ENCODE results near the gene PXDC1.
"Not testable (repeated sequence)": the region's sequence is repeated elsewhere in the genome, so short reads cannot be mapped to it uniquely, and the experiment has no call there.

Gene PXDC1

DNA sequence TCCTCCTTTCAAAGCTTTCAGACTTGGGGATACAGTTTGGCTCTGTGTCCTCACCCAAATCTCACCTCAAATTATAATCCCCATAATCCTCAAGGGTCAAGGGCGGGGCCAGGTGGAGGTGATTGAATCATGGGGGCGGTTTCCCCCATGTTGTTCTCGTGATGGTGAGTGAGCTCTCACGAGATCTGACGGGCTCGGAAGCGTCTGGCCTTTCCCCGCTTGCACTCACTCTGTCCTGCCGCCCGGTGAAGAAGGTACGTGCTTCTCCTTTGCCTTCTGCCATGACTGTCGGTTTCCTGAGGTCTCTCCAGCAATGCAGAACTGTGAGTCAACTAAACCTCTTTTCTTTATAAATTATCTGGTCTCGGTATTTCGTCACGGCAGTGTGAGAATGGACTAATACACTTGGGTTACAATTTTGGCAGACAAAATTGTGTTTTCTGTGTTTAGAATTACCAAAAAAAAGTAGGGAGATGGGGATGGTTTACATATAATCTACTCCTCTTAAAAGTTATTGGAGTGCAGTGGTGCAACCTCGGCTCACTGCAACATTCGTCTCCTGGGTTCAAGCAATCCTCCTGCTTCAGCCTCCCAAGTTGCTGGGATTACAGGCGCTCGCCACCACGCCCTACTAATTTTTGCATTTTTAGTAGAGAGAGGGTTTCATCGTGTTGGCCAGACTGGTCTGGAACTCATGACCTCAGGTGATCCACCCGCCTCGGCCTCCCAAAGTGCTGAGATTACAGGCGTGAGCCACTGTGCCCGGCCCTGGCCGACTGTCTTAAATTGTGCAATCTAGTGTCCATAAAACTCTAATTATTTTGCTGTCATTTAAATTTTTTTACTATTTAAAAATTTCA lies 33.6 kb upstream of the PXDC1 start:
- no peak overlapping the region for H3K4me3 ChIP-seq
- H3K27ac ChIP-seq: no peak overlapping the region

DNA sequence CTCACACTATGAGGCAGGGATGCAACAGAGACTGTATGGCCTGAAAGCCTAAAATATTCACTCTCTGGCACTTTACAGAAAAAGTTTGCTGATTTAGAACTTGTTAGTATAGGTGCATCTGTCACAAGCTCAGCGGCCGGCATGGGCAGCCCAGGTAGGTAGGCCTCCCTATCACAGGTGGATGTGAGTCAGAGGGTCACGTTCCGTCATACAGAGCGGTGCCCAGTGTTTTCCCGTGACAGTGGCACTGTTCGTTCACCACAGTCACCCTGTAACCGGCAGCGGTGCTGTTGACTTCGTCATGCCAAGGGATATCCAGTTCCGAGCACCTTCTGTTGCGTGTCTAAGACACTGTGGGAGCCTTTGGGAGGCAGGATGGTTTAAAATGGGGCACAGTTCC lies 32.9 kb upstream of the PXDC1 start:
- H3K4me3 ChIP-seq: no peak overlapping the region
- no peak overlapping the region for H3K27ac ChIP-seq

DNA sequence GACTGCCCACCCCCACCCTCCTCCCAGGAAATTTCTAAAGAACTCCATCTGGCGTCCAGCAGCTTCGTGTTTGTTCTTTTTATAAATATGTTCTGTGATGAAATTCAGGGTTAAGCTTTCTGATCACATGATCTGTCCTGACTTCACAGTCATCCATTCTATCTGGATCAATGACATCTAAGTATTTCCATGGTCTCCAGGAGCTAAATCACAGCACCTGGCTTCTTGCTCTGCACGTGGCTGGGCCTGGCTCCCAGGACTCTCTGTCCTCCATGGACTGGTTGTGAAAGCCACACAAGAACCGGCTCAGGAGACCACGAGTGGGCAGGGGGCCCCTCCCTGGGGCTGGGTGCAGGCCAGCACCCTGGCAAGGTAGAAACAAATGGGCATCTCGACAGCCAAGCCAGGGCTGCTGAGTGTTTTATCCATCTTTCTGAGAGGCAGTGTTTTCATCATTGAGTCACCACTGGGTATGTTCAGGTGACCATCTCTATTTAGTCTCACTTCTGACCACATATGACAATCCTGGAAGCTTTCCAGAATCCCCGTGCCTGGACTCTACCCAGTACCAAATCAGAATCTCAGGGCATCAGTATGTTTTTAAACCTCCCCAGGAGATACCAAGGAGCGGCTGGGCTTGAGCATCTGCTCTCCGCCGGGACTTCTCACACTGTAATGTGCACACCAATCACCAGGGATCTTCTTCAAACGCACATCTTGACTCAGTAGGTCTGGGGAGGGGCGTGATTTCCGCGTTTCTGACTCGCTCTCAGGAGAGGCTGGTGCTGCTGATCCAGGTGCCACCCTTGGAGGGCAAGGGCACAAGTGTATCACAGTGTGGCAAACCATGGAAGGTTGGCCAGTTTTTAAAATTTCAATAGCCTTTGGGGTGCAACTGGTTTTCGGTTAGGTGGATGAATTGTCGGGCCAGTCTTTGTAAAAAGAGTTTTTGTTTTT lies 31.6 kb upstream of the PXDC1 start:
- no peak overlapping the region for H3K27ac ChIP-seq
- H3K4me3 ChIP-seq: no peak overlapping the region

DNA sequence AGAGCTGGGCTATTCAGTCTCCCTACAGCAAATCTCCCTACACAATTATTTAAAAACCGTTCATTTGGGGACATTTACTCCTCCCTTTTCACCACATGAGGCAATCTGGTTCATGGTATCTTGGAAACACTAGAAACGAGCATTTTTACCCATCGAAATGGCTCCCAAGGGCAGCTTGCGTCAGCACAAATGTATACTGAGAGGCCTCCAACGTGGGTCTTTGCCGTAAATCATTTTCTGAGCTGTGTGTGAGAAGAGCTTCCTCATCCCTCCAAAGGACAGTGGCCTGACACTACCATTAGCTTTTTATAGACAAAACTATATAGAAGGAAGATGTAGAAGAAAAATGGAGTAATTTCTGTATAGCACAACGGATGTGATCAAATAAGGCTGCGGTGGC lies 30.0 kb upstream of the PXDC1 start:
- Histone ChIP-seq H3K4me3 (no peak overlapping the region), H3K27ac (no peak overlapping the region)

DNA sequence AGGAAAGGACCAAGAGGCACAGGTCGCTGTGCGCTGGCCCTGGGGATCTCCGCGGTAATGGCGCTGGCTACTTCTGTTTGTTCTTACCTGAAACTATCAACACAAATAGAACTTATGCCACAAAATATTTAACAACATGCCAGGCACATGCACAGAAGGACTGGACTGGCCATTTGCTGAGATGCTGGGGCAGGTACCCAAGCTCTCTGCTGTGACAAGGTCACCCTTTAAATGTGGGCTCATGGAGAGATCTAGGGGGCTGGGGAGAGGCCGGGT lies 28.0 kb upstream of the PXDC1 start:
- no peak overlapping the region for H3K4me3 ChIP-seq
- H3K27ac ChIP-seq: peak overlapping the region in 10 of 21 experiments; percentile 8 to 80 (median 22)

DNA sequence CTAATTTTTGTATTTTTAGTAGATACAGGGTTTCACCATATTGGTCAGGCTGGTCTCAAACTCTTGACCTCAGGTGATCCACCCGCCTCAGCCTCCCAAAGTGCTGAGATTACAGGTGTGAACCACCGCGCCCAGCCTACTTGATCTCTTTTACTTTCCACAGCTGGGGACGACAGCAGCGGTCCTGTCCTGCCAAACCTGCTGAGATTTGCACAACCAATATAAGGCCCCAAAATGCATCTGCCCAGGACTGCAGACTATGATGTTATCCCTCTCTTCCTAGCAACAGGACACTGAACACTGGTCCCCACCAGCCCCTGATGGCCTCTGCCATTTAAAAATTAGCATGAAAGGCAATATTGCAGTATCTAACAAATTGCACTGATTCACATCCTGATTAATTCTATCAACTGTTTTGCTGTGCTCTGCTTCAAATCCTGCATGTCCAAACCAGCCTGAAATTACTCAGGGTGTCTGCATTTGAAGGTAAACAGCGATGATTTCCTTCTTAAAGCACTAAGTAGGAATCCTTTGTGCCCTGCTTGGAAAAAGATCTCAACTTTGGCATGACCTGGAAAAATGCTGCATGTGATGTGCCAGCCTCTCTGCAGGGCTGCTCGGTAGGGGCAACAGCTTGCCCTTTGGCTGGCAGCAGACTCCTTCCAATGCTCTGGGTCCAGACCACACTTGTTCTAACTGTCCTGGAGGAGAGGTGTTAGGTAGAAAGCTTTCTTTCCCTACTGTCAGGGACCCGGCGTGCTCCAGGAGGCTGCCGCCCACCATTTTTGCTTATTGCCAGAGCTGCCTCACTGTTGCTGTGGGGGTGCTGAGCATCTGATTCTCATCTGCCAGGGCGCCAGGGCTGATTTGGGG lies 27.4 kb upstream of the PXDC1 start:
- no peak overlapping the region for H3K4me3 ChIP-seq
- H3K27ac ChIP-seq: peak overlapping the region in 10 of 21 experiments; percentile 8 to 80 (median 22)

DNA sequence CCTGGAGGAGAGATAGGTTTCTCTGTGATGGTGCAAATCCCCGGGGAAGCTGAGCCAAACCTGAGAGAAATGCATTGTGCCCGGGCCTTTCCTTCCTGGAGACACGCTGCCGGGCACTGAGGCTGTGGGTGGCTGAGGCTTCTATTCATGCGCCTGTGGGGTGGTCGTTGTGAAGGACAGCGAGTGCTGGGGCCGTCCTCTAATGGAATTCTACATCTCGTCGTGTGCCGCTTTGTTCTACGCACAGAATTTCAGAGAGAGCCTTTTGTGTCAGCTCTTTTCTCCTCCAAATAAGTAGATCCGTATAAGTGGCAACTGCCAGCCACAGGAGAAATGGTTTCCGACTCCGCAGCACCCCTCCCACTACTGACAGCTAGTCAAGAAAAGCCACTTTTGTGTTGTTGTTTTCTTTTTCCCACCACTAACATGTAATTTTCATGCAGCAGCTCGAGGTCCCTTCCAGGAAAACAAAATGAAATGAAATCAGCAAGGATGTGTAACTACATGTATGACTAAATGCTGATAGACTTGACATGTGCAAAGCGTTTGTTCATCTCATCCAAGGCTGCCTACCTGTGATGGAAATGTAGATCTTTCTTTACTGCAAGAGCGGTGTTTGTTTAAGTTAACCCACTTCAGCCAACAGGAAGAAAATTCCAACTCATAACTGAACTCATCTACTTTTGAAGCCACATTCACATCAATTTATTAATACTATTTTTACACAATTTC lies 26.4 kb upstream of the PXDC1 start:
- Histone ChIP-seq H3K4me3 (no peak overlapping the region), H3K27ac (peak overlapping the region in 3 of 21 experiments; percentile 31 to 80 (median 52))

DNA sequence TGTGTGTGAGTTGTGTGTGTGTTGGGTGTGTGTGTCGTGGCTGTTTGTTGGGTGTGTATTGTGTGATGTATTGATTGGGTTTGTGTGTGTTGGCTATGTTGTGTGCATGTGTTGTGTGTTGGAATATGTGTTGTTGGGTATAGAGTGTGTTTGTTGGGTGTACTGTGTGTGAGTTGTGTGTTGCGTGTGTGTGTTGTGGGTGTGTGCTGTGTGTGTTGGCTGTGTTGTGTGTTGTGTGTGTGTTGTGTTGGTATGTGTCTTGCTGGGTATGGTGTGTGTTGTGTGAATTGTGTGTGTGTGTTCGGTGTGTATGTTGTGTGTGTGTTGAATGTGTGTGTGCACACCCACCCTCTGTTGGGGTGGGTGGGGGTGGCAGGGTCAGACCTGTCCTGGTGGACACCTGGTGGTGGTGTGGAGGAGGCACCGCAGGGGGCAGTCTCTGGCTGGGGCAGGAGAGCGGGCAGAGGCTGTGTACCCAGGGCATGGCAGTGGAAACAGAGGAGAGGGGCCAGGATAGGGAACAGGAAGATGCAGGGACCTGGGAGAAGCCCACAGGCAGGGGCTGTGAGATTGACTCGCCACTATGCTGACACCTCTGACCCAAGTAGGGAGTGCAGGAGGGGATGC lies 25.5 kb upstream of the PXDC1 start:
- H3K4me3 ChIP-seq: no peak overlapping the region
- peak overlapping the region in 1 of 21 experiments; percentile 80 for H3K27ac ChIP-seq

DNA sequence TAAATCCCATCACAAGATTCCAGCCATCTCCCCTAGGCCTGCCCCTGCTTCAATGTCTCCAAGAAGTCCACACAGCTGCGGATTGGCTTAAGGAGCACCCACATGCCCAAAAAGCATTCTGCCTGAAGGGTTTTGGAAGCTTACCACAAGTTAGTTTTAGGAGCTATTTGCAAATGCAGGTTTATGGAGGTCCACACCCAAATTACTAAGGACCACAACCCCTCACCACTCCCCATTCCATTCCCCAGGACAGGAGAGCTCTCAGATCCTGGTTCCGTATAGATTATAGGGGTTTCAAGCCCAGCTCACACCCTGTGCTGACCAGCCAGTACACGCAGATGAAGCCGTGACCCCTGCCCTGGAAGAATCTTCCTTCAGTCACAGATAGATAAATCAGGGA lies 24.3 kb upstream of the PXDC1 start:
- Histone ChIP-seq H3K4me3 (no peak overlapping the region), H3K27ac (no peak overlapping the region)

DNA sequence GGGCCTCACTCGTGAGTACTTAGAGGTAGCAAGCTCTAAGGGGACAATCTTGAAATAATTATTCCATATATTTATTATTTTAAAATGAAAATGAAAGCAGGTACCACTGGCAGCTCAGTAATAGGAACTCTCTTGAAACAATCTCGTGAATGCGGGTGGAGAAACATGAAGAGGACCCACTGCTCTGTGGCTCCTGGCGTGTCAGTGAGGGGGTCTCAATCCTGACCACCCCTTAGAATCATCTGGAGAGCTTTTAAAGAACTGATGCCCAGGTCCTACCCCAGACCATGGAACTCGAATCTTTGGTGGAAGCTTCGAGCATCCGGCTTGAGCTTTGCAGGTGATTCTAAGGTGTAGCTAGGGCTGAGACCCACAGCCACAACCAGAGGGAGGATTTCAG lies 23.9 kb upstream of the PXDC1 start:
- Histone ChIP-seq H3K4me3 (no peak overlapping the region), H3K27ac (no peak overlapping the region)

DNA sequence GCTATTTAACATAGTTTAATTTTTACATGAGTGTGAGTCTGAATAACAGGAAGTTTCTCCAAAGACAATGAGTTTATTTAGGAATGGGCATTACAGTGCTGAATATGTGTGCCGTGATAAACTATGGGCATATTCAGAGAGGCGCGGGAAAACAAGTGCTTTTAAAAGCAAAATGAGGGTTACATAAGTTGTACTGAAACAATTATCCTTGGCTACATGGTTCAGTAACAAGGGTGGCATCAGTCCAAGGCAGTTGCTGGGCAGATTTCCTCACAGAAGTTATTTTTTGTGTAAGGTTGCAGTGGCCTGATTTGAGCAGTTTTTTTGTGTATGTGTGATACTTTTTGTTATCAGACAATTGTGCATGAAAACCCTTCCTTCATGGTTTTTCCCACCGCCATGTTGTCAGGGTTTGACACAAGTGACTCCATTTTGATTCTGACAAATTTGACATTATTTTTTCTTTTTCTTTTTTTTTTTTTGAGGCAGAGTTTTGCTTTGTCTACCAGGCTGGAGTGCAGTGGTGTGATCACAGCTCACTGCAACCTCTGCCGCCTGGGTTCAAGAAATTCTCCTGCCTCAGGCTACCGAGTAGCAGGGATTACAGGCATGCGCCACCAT lies 22.3 kb upstream of the PXDC1 start:
- Histone ChIP-seq H3K4me3 (no peak overlapping the region), H3K27ac (no peak overlapping the region)

DNA sequence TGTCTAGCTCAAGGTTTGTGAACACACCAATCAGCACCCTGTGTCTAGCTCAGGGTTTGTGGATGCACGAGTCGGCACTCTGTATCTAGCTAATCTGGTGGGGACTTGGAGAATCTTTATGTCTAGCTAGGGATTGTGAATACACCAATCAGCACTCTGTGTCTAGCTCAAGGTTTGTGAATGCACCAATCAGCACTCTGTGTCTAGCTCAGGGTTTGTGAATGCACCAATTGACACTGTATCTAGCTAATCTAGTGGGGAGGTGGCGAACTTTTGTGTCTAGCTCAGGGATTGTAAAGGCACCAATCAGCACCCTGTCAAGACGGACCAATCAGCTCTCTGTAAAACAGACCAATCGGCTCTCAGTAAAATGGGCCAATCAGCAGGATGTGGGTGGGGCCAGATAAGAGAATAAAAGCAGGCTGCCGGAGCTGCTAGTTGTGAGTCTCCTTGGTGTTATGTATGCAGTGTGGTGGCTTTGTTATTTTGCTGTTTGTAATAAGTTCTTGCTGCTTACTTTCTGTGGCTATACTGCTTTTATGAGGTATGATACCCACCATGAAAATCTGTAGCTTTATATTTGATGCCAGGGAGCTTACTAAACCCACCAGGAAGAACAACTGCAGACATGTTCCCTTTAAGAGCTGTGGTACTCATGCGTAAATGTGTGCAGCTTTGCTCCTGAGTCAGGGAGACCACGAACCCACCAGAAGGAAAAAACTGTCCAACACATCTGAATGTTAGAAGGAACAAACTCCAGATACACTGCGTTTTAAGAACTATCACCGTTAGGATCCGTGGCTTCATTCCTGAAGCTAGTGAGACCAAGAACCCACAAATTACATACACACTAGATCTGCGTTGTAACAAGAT lies 20.9 kb upstream of the PXDC1 start:
- not testable (repeated sequence) for H3K4me3 ChIP-seq

DNA sequence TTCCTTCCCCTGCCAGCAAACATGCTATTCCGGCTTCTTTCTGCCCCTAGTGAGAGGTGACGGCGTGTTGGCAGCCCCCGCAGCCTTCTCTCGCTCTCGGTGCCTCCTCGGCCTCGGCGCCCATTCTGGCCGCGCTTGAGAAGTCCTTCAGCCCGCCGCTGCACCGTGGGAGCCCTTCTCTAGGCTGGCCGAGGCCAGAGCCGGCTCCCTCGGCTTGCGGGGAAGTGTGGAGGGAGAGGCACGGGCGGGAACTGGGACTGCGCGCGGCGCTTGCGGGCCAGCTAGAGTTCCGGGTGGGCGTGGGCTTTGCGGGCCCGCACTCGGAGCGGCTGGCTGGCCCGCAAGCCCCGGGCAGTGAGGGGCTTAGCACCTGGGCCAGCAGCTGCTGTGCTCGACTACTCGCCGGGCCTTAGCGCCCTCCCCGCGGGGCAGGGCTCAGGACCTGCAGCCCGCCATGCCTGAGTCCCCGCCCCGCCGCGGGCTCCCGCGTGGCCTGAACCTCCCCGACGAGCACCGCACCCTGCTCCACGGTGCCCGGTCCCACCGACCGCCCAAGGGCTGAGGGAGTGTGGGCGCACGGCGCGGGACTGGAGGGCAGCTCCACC lies 20.0 kb upstream of the PXDC1 start:
- Histone ChIP-seq H3K4me3 (no peak overlapping the region), H3K27ac (no peak overlapping the region)

More for the DNA sequence above, 20.9 kb upstream of the PXDC1 start:
- H3K27ac ChIP-seq: not testable (repeated sequence)

DNA sequence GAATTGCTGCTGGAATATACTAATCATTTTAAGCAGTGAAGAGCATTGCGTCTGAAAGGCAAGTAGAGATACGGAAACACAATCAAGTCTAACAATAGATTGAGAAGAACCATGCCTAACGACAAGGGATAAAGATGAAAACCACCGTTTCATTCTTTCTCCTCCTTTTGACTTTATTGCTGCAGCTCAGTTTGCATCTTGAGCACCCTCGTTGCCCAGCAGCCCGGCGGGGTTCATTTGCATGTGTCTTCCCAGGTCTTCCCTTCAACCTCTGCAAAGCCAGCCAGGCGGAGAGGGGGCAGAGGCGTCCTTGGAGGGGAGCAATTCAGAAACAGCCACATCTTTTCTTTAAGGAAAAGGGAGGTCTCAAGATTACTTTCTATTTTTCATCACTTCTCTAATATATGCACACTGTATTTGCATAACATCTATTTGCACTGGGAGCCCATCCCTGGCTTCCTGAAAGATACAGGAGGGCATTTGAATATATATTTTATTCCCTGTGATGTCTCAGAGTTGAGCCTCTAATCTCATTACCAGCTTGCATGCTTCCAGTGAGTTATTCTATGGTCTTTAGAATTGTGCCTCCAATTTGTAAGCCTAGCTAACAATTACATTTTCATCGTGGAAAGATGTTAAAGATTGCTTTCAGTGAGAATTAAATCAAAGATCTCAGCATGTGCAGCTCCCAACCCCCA lies 18.7 kb upstream of the PXDC1 start:
- Histone ChIP-seq H3K27ac (no peak overlapping the region), H3K4me3 (no peak overlapping the region)

DNA sequence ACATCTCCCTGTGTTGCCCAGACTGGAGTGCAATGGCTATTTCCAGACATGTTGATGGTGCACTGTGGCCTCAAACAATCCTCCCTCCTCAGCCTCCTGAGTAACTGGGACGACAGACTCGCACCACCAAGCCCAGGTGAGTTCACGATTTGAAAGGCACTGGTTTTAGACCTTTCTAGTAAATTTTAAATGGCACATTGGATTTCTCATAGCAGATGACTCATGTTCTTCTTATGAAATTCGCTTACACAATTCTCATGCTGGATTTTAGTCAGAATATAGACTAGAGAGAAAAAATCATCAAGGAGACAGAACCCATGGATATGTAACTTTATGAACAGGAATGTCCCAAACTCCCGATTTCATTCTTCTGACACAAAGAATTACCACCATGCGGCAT lies 18.1 kb upstream of the PXDC1 start:
- no peak overlapping the region for H3K27ac ChIP-seq
- H3K4me3 ChIP-seq: no peak overlapping the region

DNA sequence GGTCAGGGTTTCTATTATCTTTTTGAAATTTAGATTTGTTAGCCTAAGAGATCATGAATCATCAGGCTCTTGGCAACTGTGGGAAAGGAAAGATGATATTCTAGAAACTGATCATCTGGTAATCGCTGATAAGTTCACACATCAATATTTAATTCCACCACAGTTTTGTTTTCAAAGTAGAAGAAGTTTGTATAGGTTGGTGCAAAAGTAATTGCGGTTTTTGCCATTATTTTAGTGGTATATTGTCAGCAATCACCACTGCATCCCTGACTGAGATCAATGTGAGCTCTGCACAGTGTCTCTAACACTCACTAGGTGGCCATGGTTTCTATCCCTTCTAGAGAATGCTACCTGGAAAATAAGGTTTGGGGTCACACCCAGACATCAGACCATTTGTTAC lies 17.0 kb upstream of the PXDC1 start:
- Histone ChIP-seq H3K4me3 (no peak overlapping the region), H3K27ac (no peak overlapping the region)

DNA sequence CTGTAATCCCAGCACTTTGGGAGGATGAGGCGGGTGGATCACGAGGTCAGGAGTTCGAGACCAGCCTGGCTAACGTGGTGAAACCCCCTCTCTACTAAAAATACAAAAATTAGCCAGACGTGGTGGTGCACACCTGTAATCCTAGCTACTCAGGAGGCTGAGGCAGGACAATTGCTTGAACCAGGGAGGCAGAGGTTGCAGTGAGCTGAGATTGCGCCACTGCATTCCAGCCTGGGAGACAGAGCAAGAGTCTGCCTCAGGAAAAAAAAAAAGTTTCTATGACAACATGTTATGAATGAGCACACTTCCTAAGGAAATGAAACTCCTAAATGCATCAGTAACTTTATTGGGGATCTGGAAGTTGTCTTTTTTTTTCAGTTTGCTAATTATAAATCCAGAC lies 16.0 kb upstream of the PXDC1 start:
- H3K27ac ChIP-seq: peak overlapping the region in 6 of 21 experiments; percentile 10 to 63 (median 47)
- not testable (repeated sequence) for H3K4me3 ChIP-seq

Data from skin epidermis (tissue), 12 donors.